Gastroesophageal sphincter (tissue), 4 donors: ENCODE data around the gene GNAI3. TPM values are rescaled to one million over a fixed set of nuclear protein-coding genes. Genes with fewer than 3 reads are reported as not detected.

Source experiments
- ATAC-seq: fragments of 150-250 bp; one replicate; pipeline ENCODE4 v1.9.1; 2016; ENCODE audit warnings: mild to moderate bottlenecking, moderate library complexity
- H3K27ac ChIP-seq, 4 donors: fragments of 200-600 bp; sonication (generic) in 3 of 4; 1 replicate in 3 of 4; 2 replicates in 1 of 4; pipeline ENCODE4 v1.5.1; 2016 to 2019
- H3K27me3 ChIP-seq: fragments of 200-600 bp; sonication (generic); one replicate; pipeline ENCODE4 v1.5.1; 2019
- H3K36me3 ChIP-seq, 2 donors: fragments of 200-600 bp; sonication (generic); one replicate each; pipeline ENCODE4 v1.5.1; 2019; ENCODE audit warnings: control low read depth in 1 of 2
- H3K4me1 ChIP-seq, 3 donors: fragments of 200-600 bp; sonication (generic); 1 replicate in 2 of 3; 2 replicates in 1 of 3; pipeline ENCODE4 v1.5.1; 2016 to 2019; ENCODE audit warnings: control low read depth in 2 of 3
- H3K4me3 ChIP-seq, 2 donors: fragments of 200-600 bp; sonication (generic); one replicate each; pipeline ENCODE4 v1.5.1; 2019; ENCODE audit warnings: mild to moderate bottlenecking in 1 of 2, moderate library complexity in 1 of 2
- H3K9me3 ChIP-seq, 3 donors: fragments of 200-600 bp; sonication (generic); one replicate each; pipeline ENCODE4 v1.5.1; 2017 to 2019; ENCODE audit warnings: control low read depth in 2 of 3
- CTCF ChIP-seq, 4 experiments: fragments of 200-600 bp in 2 of 4; fragments of 450-650 bp in 2 of 4; sonication (generic) in 1 of 4; IDR thresholded peaks; one replicate each; pipeline ENCODE4 v1.5.1; 2017 to 2019; ENCODE audit warnings: antibody characterized with exemption in 4 of 4, mild to moderate bottlenecking in 2 of 4, moderate library complexity in 2 of 4
- EP300 ChIP-seq: sonication (generic); formaldehyde crosslinking; IDR thresholded peaks from one replicate; pipeline ENCODE4 v1.6.1; 2017; ENCODE audit warnings: antibody characterized with exemption, mild to moderate bottlenecking
- POLR2A ChIP-seq, 2 donors: fragments of 450-650 bp; IDR thresholded peaks; one replicate each; pipeline ENCODE4 v1.6.1; 2017; ENCODE audit warnings: antibody characterized with exemption in 2 of 2, mild to moderate bottlenecking in 2 of 2, moderate library complexity in 1 of 2
- POLR2AphosphoS5 ChIP-seq: sonication (generic); formaldehyde crosslinking; IDR thresholded peaks from one replicate; pipeline ENCODE4 v1.6.1; 2017; ENCODE audit warnings: antibody characterized with exemption
- WGBS, 2 donors: methylation state at CpG; one replicate each; pipeline ENCODE4 v1.1.5; 2018; ENCODE audit warnings: low coverage in 1 of 2; 5-methylcytosine and 5-hydroxymethylcytosine counted together
- total RNA-seq, 4 donors: library from RNA; depleted of rRNA; stranded (reverse); fragments of >200 nt; gene quantifications; one replicate each; pipeline ENCODE4 v1.1.0, GENCODE V29; 2016

Gene GNAI3
- total RNA-seq, 4 donors from 2014 or later: 6.6 to 9.4 (median 8.0) TPM

DNA sequence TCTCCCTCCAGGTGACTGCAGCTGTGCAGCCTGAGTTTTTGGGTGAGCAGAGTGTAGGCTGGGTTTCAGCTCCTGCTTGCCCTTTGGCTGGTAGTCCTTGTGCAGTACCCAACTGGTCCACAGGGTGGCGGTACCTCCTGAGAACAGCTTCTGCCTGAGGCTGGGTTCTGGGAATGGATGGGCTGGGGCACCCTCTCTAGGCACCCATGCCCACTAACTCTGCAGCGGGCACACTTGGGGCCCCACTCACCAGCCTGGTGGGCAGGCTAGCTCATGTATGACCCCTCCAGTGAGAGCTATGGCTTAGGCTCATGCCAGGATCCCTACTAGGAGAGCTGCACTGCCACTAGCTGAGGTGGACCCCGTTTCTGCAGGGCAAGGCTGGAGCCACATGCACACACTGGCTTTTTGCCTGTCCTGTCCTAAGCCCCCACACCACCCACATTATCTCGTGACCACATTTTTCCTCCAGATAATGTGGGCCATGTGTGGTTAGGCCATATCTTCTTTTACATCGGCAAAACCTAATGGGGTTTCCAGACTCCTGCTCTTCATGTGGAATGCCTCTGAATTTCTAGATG, 92.0 kb downstream of the GNAI3 start:
- 20 to 70% methylated on average over 1 to 2 of the region's 5 CpGs for WGBS, 2 donors
- H3K4me1 ChIP-seq: peaks cover 0 to 34% (median 17%) of the 10 kb centered on the region in 3 donors
- H3K4me3 ChIP-seq: no peak overlapping the region
- no peak overlapping the region for H3K27ac ChIP-seq
- TF ChIP-seq CTCF (IDR thresholded peaks at IDR 0.05) (peak; percentile 87 to 99 (median 91)), EP300 (no peak)
- H3K36me3 ChIP-seq: no peaks in the 10 kb centered on the region
- ATAC-seq: peak; percentile 57
- H3K27me3 ChIP-seq: no peaks in the 10 kb centered on the region
- no peaks in the 10 kb centered on the region for H3K9me3 ChIP-seq

GRCh38 chr1:109641078-109641740, 92.8 kb downstream of the GNAI3 start:
- no peak overlapping the region for H3K27ac ChIP-seq
- TF ChIP-seq POLR2A (IDR thresholded peaks at IDR 0.05): no peak
- no peak for TF ChIP-seq CTCF (IDR thresholded peaks at IDR 0.05)
- TF ChIP-seq EP300: no peak
- TF ChIP-seq POLR2AphosphoS5: no peak
- H3K9me3 ChIP-seq: no peaks in the 10 kb centered on the region
- H3K4me1 ChIP-seq: peaks cover 0 to 25% (median 12%) of the 10 kb centered on the region in 3 donors
- ATAC-seq: no peak
- WGBS, 2 donors: 86% methylated on average over 1 of the region's 2 CpGs; no CpG with 5 or more reads in 1 of the 2 donors
- no peak overlapping the region for H3K4me3 ChIP-seq
- no peaks in the 10 kb centered on the region for H3K36me3 ChIP-seq
- H3K27me3 ChIP-seq: no peaks in the 10 kb centered on the region

DNA sequence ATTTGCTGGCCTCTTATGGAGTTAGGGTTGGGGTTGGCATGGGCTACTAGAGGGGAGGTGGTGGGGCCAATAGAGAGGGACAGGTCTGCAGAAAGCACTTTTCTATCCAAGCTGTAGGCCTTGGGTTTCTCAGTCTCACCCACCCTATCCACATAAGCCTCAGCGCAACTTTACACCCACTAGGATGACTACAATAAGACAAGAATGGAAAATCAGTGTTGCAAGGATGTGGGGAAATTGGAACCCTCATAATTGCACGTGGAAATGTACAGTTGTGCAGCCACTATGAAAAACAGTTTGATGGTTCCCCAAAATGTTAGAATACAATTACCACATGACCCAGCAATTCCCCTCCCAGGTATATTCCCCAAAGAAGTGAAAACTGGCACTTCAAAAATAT, 93.4 kb downstream of the GNAI3 start:
- ATAC-seq: no peak
- WGBS, 2 donors: 43 to 75% methylated on average over 1 to 2 of the region's 2 CpGs
- H3K4me1 ChIP-seq: peaks cover 0 to 19% (median 7%) of the 10 kb centered on the region in 3 donors
- no peaks in the 10 kb centered on the region for H3K27me3 ChIP-seq
- H3K4me3 ChIP-seq: no peak overlapping the region
- no peak for TF ChIP-seq POLR2AphosphoS5
- TF ChIP-seq POLR2A (IDR thresholded peaks at IDR 0.05): no peak
- no peak for TF ChIP-seq EP300
- no peak for TF ChIP-seq CTCF (IDR thresholded peaks at IDR 0.05)
- H3K9me3 ChIP-seq: no peaks in the 10 kb centered on the region
- H3K36me3 ChIP-seq: no peaks in the 10 kb centered on the region
- H3K27ac ChIP-seq: no peak overlapping the region

GRCh38 chr1:109642626-109643025, 94.2 kb downstream of the GNAI3 start:
- no peak overlapping the region for H3K4me3 ChIP-seq
- WGBS, 2 donors: 60 to 84% methylated on average over 2 to 3 of the region's 3 CpGs
- TF ChIP-seq POLR2A (IDR thresholded peaks at IDR 0.05): no peak
- no peak for TF ChIP-seq CTCF (IDR thresholded peaks at IDR 0.05)
- TF ChIP-seq POLR2AphosphoS5: no peak
- TF ChIP-seq EP300: no peak
- H3K36me3 ChIP-seq: no peaks in the 10 kb centered on the region
- no peaks in the 10 kb centered on the region for H3K9me3 ChIP-seq
- ATAC-seq: no peak
- H3K27me3 ChIP-seq: no peaks in the 10 kb centered on the region
- H3K27ac ChIP-seq: no peak overlapping the region
- H3K4me1 ChIP-seq: peaks cover 0 to 17% (median 7%) of the 10 kb centered on the region in 3 donors
